NT2/D1 (cell line): ENCODE results near the gene CCDC59.
"Not testable (repeated sequence)": the region's sequence is repeated elsewhere in the genome, so short reads cannot be mapped to it uniquely, and the experiment has no call there.

Experiments used
- DNase-seq: peaks from one replicate; pipeline ENCODE4 v3.0.0-alpha.2; 2011; ENCODE audit warnings: low read depth, low spot score
- H3K27me3 ChIP-seq: 2 replicates; pipeline ENCODE4 v1.6.0; 2011; ENCODE audit warnings: mild to moderate bottlenecking; ENCODE audit not compliant: insufficient read length, insufficient read depth
- H3K36me3 ChIP-seq: 2 replicates; pipeline ENCODE4 v1.6.1; 2011; ENCODE audit warnings: mild to moderate bottlenecking, low read length, mixed read lengths; ENCODE audit not compliant: insufficient read depth, insufficient read length
- H3K4me1 ChIP-seq: 2 replicates; pipeline ENCODE4 v1.5.1; 2011; ENCODE audit not compliant: insufficient read depth, insufficient read length
- H3K4me3 ChIP-seq: 2 replicates; pipeline ENCODE4 v1.5.1; 2011; ENCODE audit warnings: low read depth; ENCODE audit not compliant: insufficient read length
- H3K9ac ChIP-seq: 2 replicates; pipeline ENCODE4 v1.6.0; 2011; ENCODE audit warnings: low read depth; ENCODE audit not compliant: insufficient read length
- H3K9me3 ChIP-seq: 2 replicates; pipeline ENCODE4 v1.5.1; 2011; ENCODE audit warnings: mild to moderate bottlenecking, low read length; ENCODE audit not compliant: insufficient read depth
- SUZ12 ChIP-seq: IDR thresholded peaks from 2 replicates; pipeline ENCODE4 v1.6.1; 2011; ENCODE audit not compliant: insufficient read length, insufficient read depth; ENCODE audit errors: extremely low read depth
- YY1 ChIP-seq: IDR thresholded peaks from 2 replicates; pipeline ENCODE4 v1.6.1; 2011; ENCODE audit not compliant: insufficient read length, insufficient read depth
- ZNF274 ChIP-seq: IDR thresholded peaks from 2 replicates; pipeline ENCODE4 v1.6.1; 2011; ENCODE audit warnings: mild to moderate bottlenecking, low read depth, low read length

Gene CCDC59

GRCh38 chr12:82375201-82375600 lies 17.0 kb upstream of the CCDC59 start:
- Histone ChIP-seq H3K36me3 (peaks cover 3% of the 10 kb centered on the region), H3K4me3 (no peak overlapping the region), H3K4me1 (no peaks in the 10 kb centered on the region), H3K27me3 (no peaks in the 10 kb centered on the region), H3K9me3 (peaks cover 19% of the 10 kb centered on the region; the same call in 1 of the 2 replicates), H3K9ac (no peak overlapping the region)
- TF ChIP-seq SUZ12: no peak
- no peak for TF ChIP-seq ZNF274
- no peak for TF ChIP-seq YY1
- no peak for DNase-seq

GRCh38 chr12:82366197-82366596 lies 8.0 kb upstream of the CCDC59 start:
- no peak for DNase-seq
- no peak overlapping the region for H3K4me3 ChIP-seq
- no peaks in the 10 kb centered on the region for H3K27me3 ChIP-seq

GRCh38 chr12:82363990-82364389 lies 5.8 kb upstream of the CCDC59 start:
- Histone ChIP-seq H3K9ac (no peak overlapping the region), H3K27me3 (no peaks in the 10 kb centered on the region), H3K4me1 (no peaks in the 10 kb centered on the region), H3K9me3 (peaks cover 28% of the 10 kb centered on the region; the same call in 1 of the 2 replicates), H3K4me3 (no peak overlapping the region), H3K36me3 (peaks cover 9% of the 10 kb centered on the region)
- no peak for DNase-seq
- TF ChIP-seq SUZ12 (no peak), ZNF274 (no peak), YY1 (no peak)

More at GRCh38 chr12:82366197-82366596, 8.0 kb upstream of the CCDC59 start:
- Histone ChIP-seq H3K36me3 (peaks cover 5% of the 10 kb centered on the region), H3K4me1 (no peaks in the 10 kb centered on the region), H3K9me3 (peaks cover 7% of the 10 kb centered on the region; the same call in 1 of the 2 replicates), H3K9ac (no peak overlapping the region)
- no peak for TF ChIP-seq ZNF274
- no peak for TF ChIP-seq SUZ12
- no peak for TF ChIP-seq YY1

GRCh38 chr12:82361461-82361915 lies 3.3 kb upstream of the CCDC59 start:
- no peak for DNase-seq
- Histone ChIP-seq H3K9me3 (peaks cover 28% of the 10 kb centered on the region; the same call in 1 of the 2 replicates), H3K4me3 (no peak overlapping the region), H3K27me3 (no peaks in the 10 kb centered on the region), H3K4me1 (no peaks in the 10 kb centered on the region), H3K9ac (no peak overlapping the region), H3K36me3 (peaks cover 15% of the 10 kb centered on the region)
- TF ChIP-seq SUZ12 (no peak), ZNF274 (no peak), YY1 (no peak)

GRCh38 chr12:82360834-82361233 lies 2.6 kb upstream of the CCDC59 start:
- H3K4me1 ChIP-seq, H3K4me3 ChIP-seq, H3K27me3 ChIP-seq, DNase-seq, H3K9ac ChIP-seq: not testable (repeated sequence)
- H3K36me3 ChIP-seq: peaks cover 22% of the 10 kb centered on the region
- peaks cover 28% of the 10 kb centered on the region; the same call in 1 of the 2 replicates for H3K9me3 ChIP-seq

- H3K9me3 ChIP-seq: peaks cover 28% of the 10 kb centered on the region; the same call in 1 of the 2 replicates
- H3K4me1 ChIP-seq: no peaks in the 10 kb centered on the region
- DNase-seq: no peak
- TF ChIP-seq ZNF274: no peak
- no peak for TF ChIP-seq SUZ12
- no peak for TF ChIP-seq YY1
- H3K4me3 ChIP-seq: peak overlapping the region; percentile 48
- peak overlapping the region; percentile 24 for H3K9ac ChIP-seq
- no peaks in the 10 kb centered on the region for H3K27me3 ChIP-seq
- H3K36me3 ChIP-seq: peaks cover 39% of the 10 kb centered on the region
These were observed 910 bp upstream of the CCDC59 start for GRCh38 chr12:82359115-82359478.

GRCh38 chr12:82357845-82358199 lies 365 bp downstream of the CCDC59 start:
- no peak for TF ChIP-seq YY1
- TF ChIP-seq SUZ12: no peak
- TF ChIP-seq ZNF274: no peak
- Histone ChIP-seq H3K9ac (peak overlapping the region; percentile 84), H3K4me3 (peak overlapping the region; percentile 91), H3K4me1 (no peaks in the 10 kb centered on the region), H3K9me3 (peaks cover 28% of the 10 kb centered on the region; the same call in 1 of the 2 replicates), H3K36me3 (peaks cover 51% of the 10 kb centered on the region), H3K27me3 (no peaks in the 10 kb centered on the region)
- no peak for DNase-seq
